Esophagus muscularis mucosa (tissue), 4 donors: ENCODE measurements around the gene MOG.

ENCODE experiments used
- EP300 ChIP-seq: sonication (generic); formaldehyde crosslinking; IDR thresholded peaks from one replicate; pipeline ENCODE4 v1.6.1; 2017; ENCODE audit warnings: antibody characterized with exemption
- POLR2A ChIP-seq: fragments of 450-650 bp; IDR thresholded peaks from one replicate; pipeline ENCODE4 v1.6.1; 2017; ENCODE audit warnings: antibody characterized with exemption, moderate library complexity, mild to moderate bottlenecking, low read depth
- POLR2AphosphoS5 ChIP-seq, 2 donors: sonication (generic); formaldehyde crosslinking; IDR thresholded peaks; one replicate each; pipeline ENCODE4 v1.6.1; 2017; ENCODE audit warnings: antibody characterized with exemption in 2 of 2
- TF ChIP-seq, protein P1 (sequence below), 3 experiments: fragments of 200-600 bp in 2 of 3; fragments of 450-650 bp in 1 of 3; sonication (generic) in 2 of 3; IDR thresholded peaks; one replicate each; pipeline ENCODE4 v1.5.1; 2017 to 2019; ENCODE audit warnings: antibody characterized with exemption in 3 of 3, mild to moderate bottlenecking in 2 of 3, moderate library complexity in 1 of 3

DNA sequence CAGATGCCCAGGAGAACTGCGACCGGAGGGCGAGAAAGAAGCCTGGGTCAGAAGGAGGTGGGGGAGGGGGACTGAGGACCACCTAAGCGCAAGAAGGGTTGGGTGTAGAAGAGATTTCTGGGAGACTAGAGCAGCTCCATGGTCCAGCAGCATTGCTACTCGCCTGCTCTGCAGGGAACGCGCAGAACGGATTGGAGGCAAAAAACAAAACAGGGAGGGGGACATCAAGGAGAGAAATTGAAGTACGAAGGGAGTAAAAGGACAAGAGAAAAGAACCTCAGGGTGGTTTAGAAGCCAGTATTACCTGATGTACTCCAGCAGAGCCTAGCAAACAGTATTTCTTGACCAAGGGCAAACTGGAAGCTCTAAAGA lies 23.4 kb upstream of the MOG start:
- TF ChIP-seq, protein P1, sequence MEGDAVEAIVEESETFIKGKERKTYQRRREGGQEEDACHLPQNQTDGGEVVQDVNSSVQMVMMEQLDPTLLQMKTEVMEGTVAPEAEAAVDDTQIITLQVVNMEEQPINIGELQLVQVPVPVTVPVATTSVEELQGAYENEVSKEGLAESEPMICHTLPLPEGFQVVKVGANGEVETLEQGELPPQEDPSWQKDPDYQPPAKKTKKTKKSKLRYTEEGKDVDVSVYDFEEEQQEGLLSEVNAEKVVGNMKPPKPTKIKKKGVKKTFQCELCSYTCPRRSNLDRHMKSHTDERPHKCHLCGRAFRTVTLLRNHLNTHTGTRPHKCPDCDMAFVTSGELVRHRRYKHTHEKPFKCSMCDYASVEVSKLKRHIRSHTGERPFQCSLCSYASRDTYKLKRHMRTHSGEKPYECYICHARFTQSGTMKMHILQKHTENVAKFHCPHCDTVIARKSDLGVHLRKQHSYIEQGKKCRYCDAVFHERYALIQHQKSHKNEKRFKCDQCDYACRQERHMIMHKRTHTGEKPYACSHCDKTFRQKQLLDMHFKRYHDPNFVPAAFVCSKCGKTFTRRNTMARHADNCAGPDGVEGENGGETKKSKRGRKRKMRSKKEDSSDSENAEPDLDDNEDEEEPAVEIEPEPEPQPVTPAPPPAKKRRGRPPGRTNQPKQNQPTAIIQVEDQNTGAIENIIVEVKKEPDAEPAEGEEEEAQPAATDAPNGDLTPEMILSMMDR (IDR thresholded peaks at IDR 0.05), result no peak
- TF ChIP-seq POLR2A (no peak), POLR2AphosphoS5 (IDR thresholded peaks at IDR 0.05) (no peak), EP300 (no peak)
